ENCODE measurements around the gene ACTN1. TPM values are rescaled to one million over a fixed set of nuclear protein-coding genes. Genes with fewer than 3 reads are reported as not detected.

ACTN1 gene
- total and polyA plus RNA-seq, 2 of the 8 experiments (the other 6 are each of a cell fraction or from before 2014, with no cell fraction given) = 236 to 262 TPM

DNA sequence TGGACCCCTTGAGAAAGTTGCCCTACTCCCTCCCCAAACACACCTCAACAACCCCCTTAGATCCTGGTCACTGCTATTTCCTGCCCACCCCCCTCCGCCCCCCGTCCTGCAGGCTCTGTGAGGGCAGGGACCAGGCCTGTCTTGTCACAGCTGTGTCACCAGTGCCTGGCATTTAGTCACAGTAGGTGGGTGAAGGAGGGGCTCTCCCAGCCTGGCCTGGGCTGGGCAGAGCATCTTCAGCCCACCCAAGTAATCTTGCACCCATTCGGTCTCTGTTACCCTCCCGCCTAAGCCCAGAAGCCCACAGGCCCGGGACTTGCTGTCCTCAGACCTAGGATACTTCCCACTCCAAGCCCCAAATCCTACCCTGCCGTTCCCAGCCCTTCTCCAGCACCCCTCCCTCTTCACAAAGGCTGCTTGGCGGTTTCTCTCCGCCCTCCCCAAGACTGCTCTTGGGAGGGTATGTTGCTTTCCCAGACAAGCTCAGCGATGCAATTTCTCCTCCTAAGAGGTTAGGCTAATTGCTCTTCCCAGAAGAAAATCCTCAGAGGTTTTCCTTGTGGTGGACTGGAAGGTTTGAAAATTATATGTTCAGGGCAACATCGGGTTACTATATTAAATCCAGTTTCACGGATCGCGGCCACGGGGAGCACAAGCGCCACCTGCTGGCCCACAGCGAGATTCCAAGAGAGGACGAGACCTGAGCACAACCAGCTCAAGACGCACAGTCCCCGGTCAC lies 135.5 kb downstream of the ACTN1 start:
- Histone ChIP-seq H3K18ac (ENCODE audit: extremely low read depth, low read length) (peak overlapping the region; percentile 42), H3K4me2 (ENCODE audit: insufficient read depth in 1 of 2, low read depth in 2 of 2, low read length in 2 of 2) (peak overlapping the region; percentile 49 to 66), H3K56ac (replicated peaks; ENCODE audit: insufficient read length, low read depth, low read length) (no peak overlapping the region), H3K4me3 (ENCODE audit: extremely low read depth in 1 of 4, insufficient read depth in 2 of 4, low read depth in 3 of 4, low read length in 4 of 4) (peak overlapping the region; percentile 38 to 63 (median 56); a peak in 7 of 8 replicates), H3K79me2 (ENCODE audit: control insufficient read depth in 1 of 2, insufficient read depth in 2 of 2, low read length in 2 of 2) (no peaks in the 10 kb centered on the region), H3K23ac (ENCODE audit: insufficient read length) (no peak overlapping the region), H2AK5ac (ENCODE audit: low read depth, low read length) (no peak overlapping the region), H2BK120ac (replicated peaks; ENCODE audit: low read depth, low read length) (no peak overlapping the region), H3K36me3 (ENCODE audit: control insufficient read depth in 2 of 4, insufficient read depth in 4 of 4, low read length in 3 of 4) (no peaks in the 10 kb centered on the region), H3K27me3 (replicated peaks in 1 of 4; ENCODE audit: control insufficient read depth in 3 of 4, extremely low read depth in 1 of 4, insufficient read depth in 3 of 4, low read length in 3 of 4) (no peaks in the 10 kb centered on the region), H4K5ac (ENCODE audit: insufficient read length, low read depth, low read length) (no peak overlapping the region), H3K9me3 (ENCODE audit: insufficient read depth in 2 of 2, low read depth in 1 of 2, low read length in 1 of 2) (no peaks in the 10 kb centered on the region), H2BK20ac (ENCODE audit: low read length) (no peak overlapping the region), H2BK15ac (ENCODE audit: low read length) (peak overlapping the region; percentile 72; the same call in 1 of the 2 replicates), H4K20me1 (replicated peaks in 1 of 2; ENCODE audit: control insufficient read depth in 1 of 2, insufficient read depth in 2 of 2, low read length in 2 of 2) (no peaks in the 10 kb centered on the region), H3K79me1 (ENCODE audit: low read depth, low read length) (no peaks in the 10 kb centered on the region), H3K23me2 (ENCODE audit: low read depth, low read length) (peaks cover 5% of the 10 kb centered on the region; the same call in 1 of the 2 replicates), H3K27ac (ENCODE audit: low read depth, low read length) (no peak overlapping the region), H3K14ac (ENCODE audit: insufficient read length) (no peak overlapping the region), H3K9ac (replicated peaks in 1 of 4; ENCODE audit: extremely low read depth in 1 of 4, low read depth in 3 of 4, low read length in 3 of 4) (peak overlapping the region in 2 of 4 experiments; percentile 24 to 31; a peak in 2 of 7 replicates), H2BK12ac (ENCODE audit: low read depth, low read length) (peak overlapping the region; percentile 52; the same call in 1 of the 2 replicates), H4K8ac (ENCODE audit: extremely low read depth, insufficient read depth, low read length) (peak overlapping the region; percentile 35; the same call in 1 of the 2 replicates), H3K4ac (replicated peaks; ENCODE audit: insufficient read length, low read depth, low read length) (no peak overlapping the region), H2AFZ (ENCODE audit: low read length) (peak overlapping the region; percentile 97), H2BK5ac (ENCODE audit: low read depth, low read length) (peak overlapping the region; percentile 71; the same call in 1 of the 2 replicates), H3K4me1 (replicated peaks in 1 of 4; ENCODE audit: control insufficient read depth in 3 of 4, insufficient read depth in 4 of 4, low read length in 3 of 4) (peaks cover 0 to 6% (median 3%) of the 10 kb centered on the region in 4 experiments; a peak in 5 of 7 replicates), H4K91ac (replicated peaks; ENCODE audit: insufficient read length, low read length) (peak overlapping the region; percentile 15)
- CTCF ChIA-PET (ENCODE audit: partially characterized antibody) = interaction anchor here (0.6 to 5.8 kb wide), 44 partner anchors 10 to 1121 kb away, joined by 3 to 47 read pairs (median 3); no protein-coding TSS in a partner anchor
- POLR2A ChIA-PET (ENCODE audit: partially characterized antibody) = interaction anchor here (0.8 to 1.4 kb wide), 3 partner anchors 20 to 54 kb away, joined by 3 to 7 read pairs (median 3); partner anchors contain the start of gene ZFP36L1
- DNase-seq (ENCODE audit: low read depth in 1 of 2, low spot score in 2 of 2) (peak; percentile 50 to 89), FAIRE-seq (peak; percentile 24)
- 20% methylated on average over 19 of the region's 19 CpGs; no CpG with 5 or more reads in 1 of the 2 experiments for WGBS, 2 experiments (ENCODE audit: extremely low coverage in 1 of 2, insufficient coverage in 1 of 2, insufficient read length in 1 of 2, insufficient replicate concordance in 2 of 2, low coverage in 1 of 2, low lambda C conversion rate in 2 of 2, missing lambda C conversion rate in 1 of 2)
- no peak for TF ChIP-seq SIX5 (IDR thresholded peaks at IDR 0.05; ENCODE audit: low read depth, low read length)
- TF ChIP-seq RAD21 (IDR thresholded peaks at IDR 0.05 in 1 of 2, conservative IDR thresholded peaks at IDR 0.05 in 1 of 2; ENCODE audit: low read depth in 2 of 2, low read length in 2 of 2) = peak; percentile 76 to 82
- 0 out of 2 replicates have a peak, but pooled peaks have one; percentile 21 for TF ChIP-seq PHF8 (conservative IDR thresholded peaks at IDR 0.05; ENCODE audit: low read depth, low read length)
- no peak for TF ChIP-seq NANOG (IDR thresholded peaks at IDR 0.05; ENCODE audit: insufficient read depth, low read depth, low read length, poor library complexity, severe bottlenecking)
- TF ChIP-seq SP2 (IDR thresholded peaks at IDR 0.05; ENCODE audit: low read length) = no peak

Data from H1 (cell line).